Activated T-helper 2 cell treated with anti-CD3 and anti-CD28 coated beads, Interferon-gamma antibody, Interleukin-2, Interleukin-4, amounts not matched to agents 10 μg/mL and 5 μg/mL and 100 μg/mL, durations not matched to agents 14 hours and 24 hours and 36 hours (primary cell): ENCODE results near the gene WDR20. TPM values are rescaled to one million over a fixed set of nuclear protein-coding genes. Genes with fewer than 3 reads are reported as not detected.
"Not testable (repeated sequence)": the region's sequence is repeated elsewhere in the genome, so short reads cannot be mapped to it uniquely, and the experiment has no call there.

Experiments
- DNase-seq: peaks from one replicate; pipeline ENCODE4 v3.0.0; 2021; ENCODE audit warnings: low spot score
- H3K27ac Mint-ChIP-seq: one replicate; pipeline ENCODE4 v1.8.0; 2021; ENCODE audit warnings: mixed read lengths
- H3K27me3 Mint-ChIP-seq: one replicate; pipeline ENCODE4 v1.8.0; 2021; ENCODE audit warnings: low read depth, mixed read lengths
- H3K36me3 Mint-ChIP-seq: one replicate; pipeline ENCODE4 v1.8.0; 2021; ENCODE audit warnings: low read depth, mixed read lengths
- H3K4me1 Mint-ChIP-seq: one replicate; pipeline ENCODE4 v1.8.0; 2021; ENCODE audit warnings: low read depth, mixed read lengths
- H3K4me3 Mint-ChIP-seq: one replicate; pipeline ENCODE4 v1.8.0; 2021; ENCODE audit warnings: low read depth, mild to moderate bottlenecking, moderate library complexity, mixed read lengths
- H3K9me3 Mint-ChIP-seq: one replicate; pipeline ENCODE4 v1.8.0; 2021; ENCODE audit warnings: mixed read lengths
- intact Hi-C: fragments of 100-400 bp; cut with micrococcal nuclease; formaldehyde crosslinking; loops from one replicate; pipeline ENCODE4 v1.15.1; 2023
- total RNA-seq: library from RNA; stranded (reverse); gene quantifications from 2 replicates; pipeline ENCODE4 v1.2.3, GENCODE V29; 2022

The WDR20 gene
- total RNA-seq, 1 donor from 2014 or later = 37.0 TPM

- no peaks in the 10 kb centered on the region for H3K27me3 Mint-ChIP-seq
- H3K4me1 Mint-ChIP-seq = no peaks in the 10 kb centered on the region
- intact Hi-C loops = no loop called here
- DNase-seq = no peak
- H3K4me3 Mint-ChIP-seq = no peak overlapping the region
- no peaks in the 10 kb centered on the region for H3K36me3 Mint-ChIP-seq
- peaks cover 9% of the 10 kb centered on the region for H3K9me3 Mint-ChIP-seq
- no peak overlapping the region for H3K27ac Mint-ChIP-seq
These were observed 28.6 kb upstream of the WDR20 start for GRCh38 chr14:102111101-102111500.

- Mint-ChIP-seq H3K27me3 (no peaks in the 10 kb centered on the region), H3K4me3 (no peak overlapping the region), H3K4me1 (no peaks in the 10 kb centered on the region), H3K27ac (no peak overlapping the region), H3K36me3 (no peaks in the 10 kb centered on the region), H3K9me3 (peaks cover 7% of the 10 kb centered on the region)
- intact Hi-C loops = no loop called here
- DNase-seq = no peak
These were observed 23.1 kb upstream of the WDR20 start for GRCh38 chr14:102116361-102117180.

GRCh38 chr14:102117852-102118251 is 21.8 kb upstream of the WDR20 start:
- no peaks in the 10 kb centered on the region for H3K27me3 Mint-ChIP-seq
- DNase-seq = no peak
- no peak overlapping the region for H3K27ac Mint-ChIP-seq
- intact Hi-C loops = no loop called here
- no peaks in the 10 kb centered on the region for H3K36me3 Mint-ChIP-seq
- no peaks in the 10 kb centered on the region for H3K4me1 Mint-ChIP-seq
- peaks cover 7% of the 10 kb centered on the region for H3K9me3 Mint-ChIP-seq
- no peak overlapping the region for H3K4me3 Mint-ChIP-seq

GRCh38 chr14:102120888-102121287 is 18.8 kb upstream of the WDR20 start:
- no peaks in the 10 kb centered on the region for H3K4me1 Mint-ChIP-seq
- H3K4me3 Mint-ChIP-seq = no peak overlapping the region
- H3K27me3 Mint-ChIP-seq = no peaks in the 10 kb centered on the region
- intact Hi-C loops = no loop called here
- H3K27ac Mint-ChIP-seq = no peak overlapping the region
- DNase-seq = no peak
- peaks cover 7% of the 10 kb centered on the region for H3K9me3 Mint-ChIP-seq
- no peaks in the 10 kb centered on the region for H3K36me3 Mint-ChIP-seq

- H3K36me3 Mint-ChIP-seq = no peaks in the 10 kb centered on the region
- H3K27me3 Mint-ChIP-seq = no peaks in the 10 kb centered on the region
- no peaks in the 10 kb centered on the region for H3K4me1 Mint-ChIP-seq
- DNase-seq = no peak
- no peak overlapping the region for H3K27ac Mint-ChIP-seq
- peaks cover 7% of the 10 kb centered on the region for H3K9me3 Mint-ChIP-seq
- intact Hi-C loops = no loop called here
- no peak overlapping the region for H3K4me3 Mint-ChIP-seq
These were observed 18.1 kb upstream of the WDR20 start for GRCh38 chr14:102121567-102121966.

- intact Hi-C loops = no loop called here
- no peaks in the 10 kb centered on the region for H3K27me3 Mint-ChIP-seq
- no peak overlapping the region for H3K4me3 Mint-ChIP-seq
- H3K27ac Mint-ChIP-seq = no peak overlapping the region
- H3K9me3 Mint-ChIP-seq = no peaks in the 10 kb centered on the region
- no peaks in the 10 kb centered on the region for H3K36me3 Mint-ChIP-seq
- no peak for DNase-seq
- no peaks in the 10 kb centered on the region for H3K4me1 Mint-ChIP-seq
These were observed 15.3 kb upstream of the WDR20 start for GRCh38 chr14:102124419-102124818.

GRCh38 chr14:102125546-102125945 is 14.2 kb upstream of the WDR20 start:
- Mint-ChIP-seq H3K4me3 (no peak overlapping the region), H3K36me3 (no peaks in the 10 kb centered on the region), H3K4me1 (no peaks in the 10 kb centered on the region), H3K27ac (no peak overlapping the region), H3K9me3 (no peaks in the 10 kb centered on the region), H3K27me3 (no peaks in the 10 kb centered on the region)
- no peak for DNase-seq
- intact Hi-C loops = no loop called here

GRCh38 chr14:102126807-102127455 is 12.8 kb upstream of the WDR20 start:
- Mint-ChIP-seq H3K4me3 (no peak overlapping the region), H3K4me1 (no peaks in the 10 kb centered on the region), H3K9me3 (no peaks in the 10 kb centered on the region), H3K36me3 (no peaks in the 10 kb centered on the region), H3K27me3 (no peaks in the 10 kb centered on the region), H3K27ac (peak overlapping the region; percentile 12)
- intact Hi-C loops = no loop called here
- no peak for DNase-seq

GRCh38 chr14:102131741-102132140 is 8.0 kb upstream of the WDR20 start:
- no peak overlapping the region for H3K27ac Mint-ChIP-seq
- no peaks in the 10 kb centered on the region for H3K9me3 Mint-ChIP-seq
- intact Hi-C loops = no loop called here
- H3K4me1 Mint-ChIP-seq = no peaks in the 10 kb centered on the region
- peaks cover 5% of the 10 kb centered on the region for H3K36me3 Mint-ChIP-seq
- H3K27me3 Mint-ChIP-seq = no peaks in the 10 kb centered on the region
- H3K4me3 Mint-ChIP-seq = no peak overlapping the region
- DNase-seq = no peak

- H3K4me1 Mint-ChIP-seq, H3K4me3 Mint-ChIP-seq, H3K27me3 Mint-ChIP-seq, H3K36me3 Mint-ChIP-seq, intact Hi-C loops, H3K27ac Mint-ChIP-seq, H3K9me3 Mint-ChIP-seq, DNase-seq: not testable (repeated sequence)
These were observed 5.7 kb upstream of the WDR20 start for GRCh38 chr14:102134021-102134420.

- H3K27ac Mint-ChIP-seq, H3K4me3 Mint-ChIP-seq, DNase-seq, H3K27me3 Mint-ChIP-seq, H3K4me1 Mint-ChIP-seq, H3K36me3 Mint-ChIP-seq, H3K9me3 Mint-ChIP-seq: not testable (repeated sequence)
- intact Hi-C loops = loop anchor here (5.0 kb wide), 2 partner anchors 172 to 183 kb away; partner anchors contain the start of genes DYNC1H1 and ZNF839
These were observed 5.0 kb upstream of the WDR20 start for GRCh38 chr14:102134719-102135118.

- not testable (repeated sequence) for DNase-seq, H3K36me3 Mint-ChIP-seq
These were observed 4.2 kb upstream of the WDR20 start for GRCh38 chr14:102135456-102135855.

GRCh38 chr14:102138535-102138934 is 1.2 kb upstream of the WDR20 start:
- Mint-ChIP-seq H3K4me3 (peak overlapping the region; percentile 94), H3K27ac (peak overlapping the region; percentile 94), H3K36me3 (peaks cover 13% of the 10 kb centered on the region), H3K4me1 (peaks cover 17% of the 10 kb centered on the region), H3K9me3 (no peaks in the 10 kb centered on the region), H3K27me3 (no peaks in the 10 kb centered on the region)
- no peak for DNase-seq
- intact Hi-C loops = loop anchor here (2.0 to 5.0 kb wide), 4 partner anchors 44 to 179 kb away; partner anchors contain the start of genes DYNC1H1, HSP90AA1 and ZNF839

More at GRCh38 chr14:102135456-102135855, 4.2 kb upstream of the WDR20 start:
- H3K27me3 Mint-ChIP-seq, H3K9me3 Mint-ChIP-seq, H3K27ac Mint-ChIP-seq, H3K4me1 Mint-ChIP-seq, H3K4me3 Mint-ChIP-seq: not testable (repeated sequence)
- intact Hi-C loops = loop anchor here (5.0 kb wide), 2 partner anchors 173 to 182 kb away; partner anchors contain the start of genes DYNC1H1 and ZNF839
